NOMO-1 treated with DMSO at 0.1 percent for 48 hours (cell line): ENCODE measurements around the gene FHIT.
"Not testable (repeated sequence)": the region's sequence is repeated elsewhere in the genome, so short reads cannot be mapped to it uniquely, and the experiment has no call there.

Experiments
- DNase-seq: peaks from one replicate; lab custom pipeline; 2025; ENCODE audit not compliant: unreplicated experiment; lab: John Stamatoyannopoulos, UW

The FHIT gene

DNA sequence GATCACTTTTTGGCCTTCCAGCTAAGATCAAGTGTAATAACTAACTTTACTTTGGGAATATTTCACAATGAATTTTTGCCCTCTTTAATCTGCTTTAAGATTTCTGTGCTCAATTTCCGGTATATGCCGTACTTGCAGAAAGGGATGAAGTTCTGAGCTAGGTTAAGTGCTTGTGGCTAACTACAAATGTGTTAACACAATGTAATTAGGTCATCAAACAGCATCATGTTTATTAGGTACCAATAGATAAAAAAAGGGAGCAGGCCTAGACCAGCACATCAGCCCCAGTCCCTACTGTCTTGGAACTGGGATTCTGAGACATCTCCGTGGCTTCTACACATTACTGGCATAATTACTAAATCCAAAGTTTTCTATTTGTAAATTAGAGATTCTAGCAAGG, 1268.7 kb downstream of the FHIT start:
- no peak for DNase-seq

DNA sequence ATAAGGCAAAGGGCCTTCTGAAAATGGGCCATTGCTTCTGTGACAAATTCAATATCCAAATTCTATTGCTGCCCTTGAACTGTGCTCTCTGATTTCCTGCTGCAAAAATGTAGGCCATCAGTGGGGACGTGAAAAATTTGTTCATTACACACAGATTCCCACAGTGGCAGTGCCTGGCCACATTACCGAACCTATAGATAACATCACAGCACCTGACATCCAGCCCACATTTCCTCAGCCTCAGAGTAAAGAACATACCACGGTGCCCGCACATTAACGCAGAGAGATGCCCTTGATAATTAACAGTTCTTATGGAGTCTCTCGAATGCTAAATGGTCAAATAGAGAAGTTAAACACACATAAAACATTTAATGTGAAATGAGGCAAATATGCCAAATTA, 1269.9 kb downstream of the FHIT start:
- no peak for DNase-seq

DNA sequence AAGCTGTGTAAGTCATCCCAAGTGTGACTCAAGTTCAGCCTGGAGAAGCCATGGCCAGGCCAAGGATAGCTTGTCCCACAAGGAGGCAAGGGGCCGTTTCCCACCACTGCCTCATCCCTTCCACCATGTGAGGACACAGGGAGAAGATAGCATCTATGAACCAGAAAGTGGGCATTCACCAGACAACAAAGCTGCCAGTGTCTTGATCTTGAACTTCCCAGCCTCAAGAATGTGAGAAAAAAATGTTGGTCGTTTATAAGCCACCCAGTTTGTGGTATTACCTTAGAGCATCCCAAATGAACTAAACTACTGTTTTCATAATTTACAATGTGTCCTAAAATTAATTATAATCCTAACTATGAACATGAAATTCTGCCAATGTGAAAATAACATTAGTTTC, 1270.7 kb downstream of the FHIT start:
- DNase-seq, result no peak

DNA sequence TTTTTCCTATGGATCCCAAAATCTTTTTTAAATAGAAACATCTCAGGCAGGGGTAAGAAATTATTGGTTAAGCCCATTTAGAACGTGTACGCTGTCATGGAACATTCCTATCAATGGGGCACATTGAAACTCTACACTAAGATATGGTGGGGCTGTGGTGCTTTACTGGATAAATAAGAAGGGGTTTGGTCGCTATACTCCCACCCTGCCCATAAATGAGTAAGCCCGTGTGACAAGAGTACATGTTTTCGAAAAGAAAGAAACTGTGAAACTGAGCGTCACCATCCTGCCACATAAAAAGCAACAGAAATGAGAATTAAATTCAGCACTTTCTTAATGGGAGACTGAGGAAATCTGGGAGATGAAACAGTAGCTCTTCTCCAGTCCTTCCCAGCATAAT, 1271.7 kb downstream of the FHIT start:
- DNase-seq, result no peak

DNA sequence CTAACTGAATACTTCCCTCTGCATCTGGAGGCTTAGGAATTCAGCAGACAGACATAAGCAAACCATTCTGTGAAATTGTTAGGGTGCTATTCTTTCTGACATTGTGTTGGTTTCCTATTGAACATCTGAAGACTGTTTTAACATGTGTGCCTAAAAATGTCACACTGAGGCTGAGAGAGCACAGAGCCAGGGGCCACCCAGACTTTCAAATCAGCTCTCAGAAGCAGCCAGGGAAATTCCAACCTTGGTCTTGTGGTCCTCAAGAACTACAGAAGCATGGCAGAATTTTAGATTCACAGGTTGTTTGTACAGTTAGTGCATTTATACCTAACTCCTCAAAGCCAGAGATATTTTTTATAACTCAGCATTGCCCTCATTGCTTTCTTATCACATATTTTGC, 1272.3 kb downstream of the FHIT start:
- DNase-seq, result no peak

DNA sequence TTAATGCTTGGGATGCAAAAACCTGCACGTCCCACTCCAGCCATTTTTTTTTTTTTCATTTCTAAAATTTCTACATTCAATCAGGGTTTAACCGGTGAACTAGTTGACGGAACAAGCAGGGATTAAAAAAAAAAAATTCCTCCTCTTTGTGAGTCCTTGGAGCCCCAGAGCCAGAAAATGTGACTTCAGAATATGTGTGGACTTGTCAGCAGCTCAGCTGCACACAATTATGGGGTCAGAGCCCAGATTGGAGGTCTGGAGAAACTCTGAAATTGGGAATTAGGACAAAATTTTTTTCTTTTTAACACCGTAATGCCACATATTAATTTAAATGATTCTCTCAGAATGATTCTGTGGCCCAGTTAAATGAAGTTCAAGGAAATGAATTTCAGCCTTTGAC, 1280.5 kb downstream of the FHIT start:
- no peak for DNase-seq

DNA sequence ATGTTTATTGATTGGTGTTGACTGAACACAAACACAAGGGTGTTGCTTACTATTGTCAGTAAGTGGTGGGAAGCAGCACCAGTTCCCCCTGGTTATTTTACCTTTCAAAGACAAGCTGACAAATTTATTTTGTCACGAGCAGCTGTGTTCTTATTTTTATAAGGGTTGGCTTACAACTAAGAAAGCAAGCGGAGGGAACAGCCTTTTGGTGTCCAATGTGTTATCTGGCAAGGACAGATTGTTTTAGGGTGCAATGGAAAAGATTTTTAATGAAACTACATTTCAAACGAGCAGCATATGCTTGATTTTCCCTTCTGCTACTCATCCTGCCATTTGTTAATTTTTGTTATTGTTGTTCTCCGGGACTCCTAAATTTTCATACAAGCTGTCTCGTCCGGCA, 1280.9 kb downstream of the FHIT start:
- DNase-seq, result no peak

DNA sequence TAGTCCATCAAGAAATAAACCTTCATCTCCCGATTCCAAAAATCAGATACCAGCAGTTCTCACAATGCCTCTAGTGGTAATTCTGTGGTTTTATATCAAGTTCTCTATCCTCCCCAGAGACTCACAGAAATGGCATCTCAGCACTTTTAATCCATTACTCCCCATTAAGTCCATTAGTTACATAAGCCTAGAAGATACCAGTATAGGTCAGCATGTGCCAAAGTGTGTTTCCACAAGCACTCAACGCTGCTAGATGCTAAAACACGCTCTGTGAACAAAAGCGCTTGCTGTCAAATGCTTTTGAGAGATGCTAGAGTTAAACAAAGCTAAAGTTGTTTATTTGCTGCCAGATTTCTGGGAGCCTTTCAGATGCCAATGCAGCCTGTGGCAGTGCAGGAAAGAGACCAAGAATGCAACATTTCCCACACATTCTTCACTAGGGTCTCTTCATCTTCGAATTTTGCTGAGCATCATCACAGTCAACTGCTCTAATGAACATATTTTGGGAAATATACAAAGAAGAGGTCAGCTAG, 1282.7 kb downstream of the FHIT start:
- no peak for DNase-seq

DNA sequence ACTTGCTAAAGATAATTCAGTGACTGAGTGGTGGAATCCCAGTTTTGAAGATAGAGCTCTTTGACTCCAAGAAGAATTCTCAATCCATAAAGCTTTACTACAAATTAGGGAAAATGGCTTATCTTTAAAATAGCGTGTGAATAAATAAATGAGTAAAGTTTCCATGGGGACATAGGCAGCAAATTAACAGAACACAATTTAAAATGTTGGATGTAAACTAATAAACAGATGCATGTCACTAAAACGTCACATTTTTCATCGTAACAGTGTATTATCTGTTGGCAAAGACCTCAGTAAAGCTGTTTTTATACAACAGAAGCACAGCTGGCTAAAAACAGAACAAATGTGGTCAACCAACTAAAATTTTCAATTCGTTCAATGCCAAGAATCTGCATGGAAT, 1287.6 kb downstream of the FHIT start:
- DNase-seq, result no peak

DNA sequence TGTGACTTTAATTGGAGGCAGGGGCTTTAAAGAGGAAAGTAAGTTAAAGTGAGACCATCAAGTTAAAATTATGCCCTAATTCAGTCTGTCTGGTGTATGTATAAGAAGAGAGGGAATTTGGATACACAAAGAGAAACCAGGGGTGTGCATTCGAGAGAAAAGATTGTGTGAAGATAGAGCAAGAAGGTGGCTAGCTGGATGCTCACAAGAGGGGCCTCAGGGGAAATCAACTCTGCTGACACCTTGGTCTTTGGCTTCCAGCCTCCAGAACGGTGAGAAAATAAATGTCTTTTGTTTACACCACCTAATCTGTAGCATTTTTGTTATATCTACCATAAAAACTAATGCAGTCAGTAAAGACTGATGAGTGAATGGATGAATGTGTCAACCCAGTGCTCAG, 1294.1 kb downstream of the FHIT start:
- no peak for DNase-seq

DNA sequence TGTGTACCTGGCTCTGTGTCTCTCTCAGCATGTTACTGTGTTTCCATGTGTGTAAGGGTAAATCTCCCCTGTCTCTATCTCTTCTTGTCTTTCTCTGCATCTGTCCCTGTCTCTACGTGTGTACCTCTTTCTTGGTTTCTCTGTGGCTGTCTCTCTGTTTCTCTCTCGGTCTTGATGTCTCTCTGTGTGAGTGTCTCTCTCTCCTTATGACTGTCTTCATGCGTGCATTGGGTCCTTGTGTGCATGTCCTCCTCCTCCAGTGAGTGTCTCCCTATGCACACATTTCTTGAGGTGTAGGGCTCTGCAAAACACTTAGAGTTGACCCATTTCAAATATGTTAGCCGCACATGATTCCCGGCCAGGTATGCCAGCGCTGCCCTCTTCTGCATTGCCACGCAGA, 1298.1 kb downstream of the FHIT start:
- DNase-seq, result no peak

DNA sequence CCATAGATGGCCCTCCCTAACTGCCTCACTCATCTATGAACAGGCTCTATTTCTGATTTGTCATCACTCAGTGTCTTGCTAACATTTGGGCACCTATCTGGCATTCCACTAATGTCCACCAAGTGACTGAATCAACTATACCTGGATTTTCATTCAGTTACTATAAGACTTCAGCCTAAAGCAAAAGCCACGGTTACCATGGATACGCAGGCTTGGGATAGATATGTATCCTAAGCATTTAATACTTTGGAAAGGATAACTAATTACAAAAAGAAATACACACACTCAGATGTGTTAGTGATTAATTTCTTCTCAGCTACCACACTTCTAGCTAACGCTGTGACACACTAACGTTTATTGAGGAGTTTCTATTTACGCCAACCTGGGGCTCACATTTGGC, 1301.9 kb downstream of the FHIT start:
- DNase-seq, result no peak

DNA sequence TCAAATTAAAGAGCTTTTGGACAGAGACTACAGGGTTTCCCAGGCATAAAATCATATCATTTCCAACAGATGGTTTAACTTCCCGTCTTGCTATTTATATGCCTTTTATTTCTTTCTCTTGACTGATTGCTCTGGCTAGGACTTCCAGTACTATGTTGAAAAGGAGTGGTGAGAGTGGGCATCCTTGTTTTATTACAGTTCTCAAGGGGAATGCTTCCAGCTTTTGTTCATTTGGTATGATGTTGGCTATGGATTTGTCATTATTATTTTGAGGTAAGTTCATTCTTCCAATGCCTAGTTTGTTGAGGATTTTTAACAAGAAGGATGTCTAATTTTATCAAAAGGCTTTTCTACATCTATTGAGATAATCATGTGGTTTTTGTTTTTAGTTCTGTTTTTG, 1304.9 kb downstream of the FHIT start:
- DNase-seq, result no peak

DNA sequence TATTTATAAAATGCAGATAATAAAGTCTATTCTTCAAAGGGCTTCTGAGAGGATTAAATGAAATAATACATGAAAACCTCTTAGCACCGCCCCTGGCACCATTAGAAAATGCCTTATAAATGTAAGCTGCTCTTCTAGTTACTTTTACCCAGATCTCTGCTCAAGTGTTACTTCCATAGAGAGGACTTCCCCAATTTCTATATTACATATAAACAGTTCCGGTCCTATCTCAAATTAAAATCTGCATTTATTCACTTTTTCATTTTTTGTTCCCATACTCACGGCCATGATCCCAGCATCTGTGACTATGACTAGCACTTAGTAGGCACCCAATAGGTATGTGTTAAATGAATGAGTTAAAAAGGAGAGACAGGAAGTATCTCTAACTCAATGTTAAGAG, 1310.5 kb downstream of the FHIT start:
- DNase-seq, result peak; percentile 71

DNA sequence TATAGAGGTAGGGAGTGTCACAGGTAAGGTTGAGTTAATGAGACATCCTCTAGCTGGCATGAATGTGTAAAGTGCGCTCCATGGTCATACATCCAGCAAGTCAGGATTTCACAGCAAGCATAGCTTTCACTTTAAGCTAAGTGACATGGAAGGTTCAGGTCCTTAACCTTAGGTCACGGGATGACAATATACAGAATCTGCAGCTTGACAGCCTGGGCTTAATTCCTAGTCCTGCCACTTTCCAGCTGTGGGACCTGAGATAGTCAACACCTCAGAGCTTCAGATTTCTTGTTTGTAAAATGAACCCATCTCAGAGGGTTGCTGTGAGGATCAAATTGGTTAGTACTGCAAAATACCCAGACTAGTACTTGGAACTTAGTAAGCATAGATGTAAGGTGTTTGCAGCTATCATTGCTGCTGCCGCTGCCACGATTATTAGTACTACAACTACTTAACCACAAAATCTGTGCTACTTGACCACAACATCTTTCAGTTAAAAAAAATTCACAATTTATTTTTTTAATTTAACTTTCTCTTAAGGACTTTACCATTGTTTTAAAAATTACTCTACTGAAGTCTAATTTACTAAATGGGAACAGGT, 1311.3 kb downstream of the FHIT start:
- no peak for DNase-seq

DNA sequence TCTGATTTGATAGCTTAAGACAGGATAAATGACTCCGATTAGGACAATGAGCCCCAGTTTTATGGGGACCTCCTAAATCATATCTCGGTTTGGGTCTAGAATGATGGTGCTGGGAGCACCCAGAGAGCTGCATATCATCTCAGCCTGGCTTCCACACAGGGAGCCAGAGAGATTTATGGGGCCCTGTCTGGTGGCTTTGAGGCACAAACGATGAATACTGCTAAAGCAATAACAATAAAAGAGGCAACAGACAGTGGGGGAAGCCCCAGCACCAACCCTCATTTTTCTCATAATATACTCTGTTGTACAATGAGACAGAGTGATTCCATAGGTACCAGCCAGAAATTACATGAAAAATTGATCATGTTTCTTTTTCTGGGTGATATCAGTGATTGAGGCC, 1312.4 kb downstream of the FHIT start:
- DNase-seq, result no peak

DNA sequence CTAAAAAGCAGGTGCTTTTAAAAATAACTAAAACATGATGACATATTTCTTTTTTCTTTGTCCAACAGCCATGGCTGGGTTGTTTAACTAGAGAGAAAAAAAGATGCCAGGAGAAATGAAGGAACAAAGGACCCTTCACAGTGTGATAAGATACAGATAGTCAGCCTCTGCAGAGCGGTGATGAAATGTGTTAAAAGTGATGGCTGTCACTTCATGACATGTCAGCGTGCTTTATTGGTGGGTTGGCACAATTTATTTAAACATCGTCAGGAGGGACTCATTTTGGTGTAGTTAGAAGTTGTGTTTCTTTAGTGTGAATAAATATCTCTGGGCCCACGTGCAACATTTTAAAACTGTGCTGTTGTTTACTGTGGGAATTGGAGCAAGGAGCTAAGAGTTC, 1314.1 kb downstream of the FHIT start:
- DNase-seq, result no peak

DNA sequence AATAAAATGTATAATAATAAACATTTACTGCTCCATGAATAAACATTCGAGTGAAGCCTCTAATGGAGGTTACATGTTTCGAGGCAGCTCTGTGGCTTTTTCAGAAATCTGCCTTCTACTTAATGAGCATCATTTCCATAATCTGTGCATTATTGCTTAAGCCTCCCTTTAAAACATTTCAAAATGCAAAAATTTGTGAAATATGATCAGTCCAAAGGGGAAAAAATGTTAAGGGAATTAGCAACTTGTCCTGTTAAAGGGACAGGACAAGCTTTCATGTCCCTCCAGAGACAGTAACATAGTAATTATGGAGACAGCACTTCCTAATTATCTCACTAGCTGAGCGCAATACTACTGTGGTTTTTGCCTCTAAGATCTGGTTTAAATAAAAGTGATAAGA, 1314.8 kb downstream of the FHIT start:
- no peak for DNase-seq

DNA sequence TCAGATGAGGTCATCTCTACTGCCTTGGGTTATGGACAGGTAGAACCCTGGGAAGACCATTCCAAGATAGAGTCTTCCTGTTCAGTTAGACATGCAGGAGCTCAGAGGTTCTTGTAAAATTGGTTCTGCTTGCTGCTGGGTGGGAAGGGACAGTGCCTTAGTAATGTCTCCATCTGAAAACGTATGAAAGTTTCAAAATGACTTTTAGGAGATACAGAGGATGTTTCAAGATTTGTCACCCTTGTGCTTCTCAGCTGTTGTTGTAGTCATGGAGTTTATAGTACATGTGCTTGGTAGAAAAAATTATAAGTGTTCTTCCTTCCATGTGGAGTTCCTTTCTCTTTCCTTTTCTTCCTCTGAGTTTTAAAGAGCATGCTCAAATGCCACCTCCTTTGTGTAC, 1316.2 kb downstream of the FHIT start:
- no peak for DNase-seq

DNA sequence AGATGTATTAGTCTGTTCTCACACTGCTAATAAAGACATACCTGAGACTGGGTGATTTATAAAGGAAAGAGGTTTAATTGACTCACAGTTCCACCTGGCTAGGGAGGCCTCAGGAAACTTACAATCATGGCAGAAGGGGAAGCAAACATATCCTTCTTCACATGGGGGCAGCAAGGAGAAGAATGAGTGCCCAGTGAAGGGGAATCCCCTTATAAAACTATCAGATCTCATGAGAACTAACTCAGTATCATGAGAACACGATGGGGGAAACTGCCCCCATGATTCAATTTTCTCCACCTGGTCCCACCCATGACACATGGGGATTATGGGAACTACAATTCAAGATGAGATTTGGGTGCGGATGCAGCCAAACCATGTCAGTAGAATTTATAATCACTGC, 1316.7 kb downstream of the FHIT start:
- not testable (repeated sequence) for DNase-seq

DNA sequence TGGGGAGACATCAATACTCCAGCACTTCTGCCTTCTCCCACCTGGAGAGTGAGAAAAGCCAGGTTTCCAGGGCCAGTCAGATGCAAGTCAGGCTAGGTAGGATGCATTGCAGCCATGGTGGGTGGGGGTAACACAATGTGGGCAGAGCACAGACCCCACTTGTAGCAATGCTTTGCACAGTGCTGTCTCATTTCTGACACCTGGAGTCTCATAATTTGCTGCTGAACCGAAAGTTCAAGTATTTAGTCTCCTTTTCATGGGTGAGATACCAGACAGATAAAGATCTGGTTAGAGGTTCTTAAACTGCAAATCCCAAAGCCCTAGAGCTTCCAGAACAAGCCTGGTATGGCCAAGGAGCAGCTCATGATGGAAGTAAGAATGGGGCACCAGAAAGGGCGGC, 1321.1 kb downstream of the FHIT start:
- no peak for DNase-seq

DNA sequence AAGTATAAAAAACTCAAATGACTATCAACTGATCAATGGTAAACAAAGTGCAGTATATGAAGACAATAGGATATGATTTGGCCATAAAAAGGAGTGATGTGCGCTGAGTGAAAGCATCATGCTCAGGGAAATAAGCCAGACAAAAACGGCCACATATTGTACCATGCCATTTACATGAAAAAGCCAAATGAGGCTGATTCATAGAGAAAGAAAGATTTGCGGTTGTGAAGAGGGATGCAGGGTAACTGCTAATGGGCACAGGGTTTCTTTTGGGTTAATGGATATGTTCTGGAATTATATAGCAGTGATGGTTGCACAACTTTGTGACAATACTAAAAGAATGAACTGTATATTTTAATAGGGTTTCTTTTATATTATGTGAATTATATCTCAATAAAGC, 1324.2 kb downstream of the FHIT start:
- DNase-seq, result no peak

DNA sequence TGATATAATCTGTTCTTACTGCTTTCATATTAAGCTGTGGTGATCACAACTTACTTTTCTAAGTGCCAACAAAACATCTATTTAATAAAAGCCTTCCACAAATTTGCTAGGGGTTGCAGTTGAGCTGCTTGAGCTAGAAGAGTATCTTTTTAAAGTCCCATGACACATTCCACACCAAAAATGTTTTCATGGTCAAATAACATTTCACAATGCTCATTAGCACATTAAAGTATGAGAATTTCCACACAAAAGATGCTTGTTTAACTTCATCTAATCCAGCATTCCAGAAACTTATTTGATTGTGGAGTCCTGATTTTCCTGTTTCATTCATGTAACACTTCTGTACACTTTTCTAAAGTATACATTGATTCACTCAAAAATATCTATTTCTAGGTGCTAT, 1325.3 kb downstream of the FHIT start:
- no peak for DNase-seq

DNA sequence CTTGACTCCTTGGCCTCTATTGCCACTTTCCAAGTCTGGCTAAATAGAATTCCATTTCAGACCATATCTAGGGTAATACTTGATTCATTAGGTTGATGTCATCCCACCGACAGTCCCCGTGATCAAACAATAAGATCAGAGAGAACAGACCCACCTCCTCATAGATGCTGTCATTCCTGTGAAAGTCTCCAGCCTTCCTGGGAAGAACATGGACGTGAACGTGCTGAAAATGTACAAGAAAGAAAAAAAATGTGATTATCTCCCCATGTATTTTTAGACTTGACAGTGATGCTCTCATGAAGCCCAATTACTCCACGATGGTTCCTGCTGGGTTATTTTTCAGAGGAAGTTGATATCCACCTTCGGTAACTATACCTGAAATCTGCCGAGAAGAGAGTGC, 1329.1 kb downstream of the FHIT start:
- DNase-seq, result no peak
